DOHH2 (cell line): Measurements from ENCODE around the gene NCAN.

Experiments used
- H3F3A ChIP-seq: fragments of 200-600 bp; sonication (generic), shearing (Covaris generic); 2 replicates; pipeline ENCODE4 v1.6.0; 2016; ENCODE audit warnings: antibody characterized with exemption, mild to moderate bottlenecking; ENCODE audit not compliant: control insufficient read depth, insufficient read depth
- H3K27ac ChIP-seq: fragments of 200-600 bp; sonication (generic); 2 replicates; pipeline ENCODE4 v1.5.1; 2014; ENCODE audit warnings: low read depth, mild to moderate bottlenecking, low read length, moderate library complexity
- H3K27me3 ChIP-seq: fragments of 200-600 bp; sonication (generic); 2 replicates; pipeline ENCODE4 v1.6.1; 2014; ENCODE audit warnings: mild to moderate bottlenecking, low read length, mixed read lengths; ENCODE audit not compliant: control insufficient read depth
- H3K36me3 ChIP-seq: fragments of 200-600 bp; sonication (generic); 2 replicates; pipeline ENCODE4 v1.6.1; 2014; ENCODE audit warnings: mild to moderate bottlenecking, low read length, moderate library complexity, mixed read lengths; ENCODE audit not compliant: control insufficient read depth
- H3K4me1 ChIP-seq: fragments of 200-600 bp; sonication (generic); 2 replicates; pipeline ENCODE4 v1.6.1; 2014; ENCODE audit warnings: mild to moderate bottlenecking, low read length, mixed read lengths; ENCODE audit not compliant: control insufficient read depth
- H3K4me2 ChIP-seq: fragments of 200-600 bp; sonication (generic); 2 replicates; pipeline ENCODE4 v1.6.0; 2014; ENCODE audit warnings: mild to moderate bottlenecking, low read length, moderate library complexity
- H3K4me3 ChIP-seq: fragments of 200-600 bp; sonication (generic); 2 replicates; pipeline ENCODE4 v1.5.1; 2014; ENCODE audit warnings: mild to moderate bottlenecking, low read length, mixed read lengths
- H3K79me2 ChIP-seq: fragments of 200-600 bp; sonication (generic); 2 replicates; pipeline ENCODE4 v1.6.1; 2014; ENCODE audit warnings: mild to moderate bottlenecking, low read length, mixed read lengths; ENCODE audit not compliant: control insufficient read depth
- H3K9me2 ChIP-seq: fragments of 200-600 bp; sonication (generic); replicated peaks from 2 replicates; pipeline ENCODE4 v1.6.1; 2014; ENCODE audit warnings: mild to moderate bottlenecking, low read length, mixed read lengths; ENCODE audit not compliant: control insufficient read depth
- H3K9me3 ChIP-seq: fragments of 200-600 bp; sonication (generic); 2 replicates; pipeline ENCODE4 v1.6.1; 2014; ENCODE audit warnings: antibody characterized with exemption, low read length, mixed read lengths; ENCODE audit not compliant: control insufficient read depth, insufficient read depth
- H4K20me1 ChIP-seq: fragments of 200-600 bp; sonication (generic); 2 replicates; pipeline ENCODE4 v1.6.0; 2014; ENCODE audit warnings: low read depth, mild to moderate bottlenecking, antibody characterized with exemption, low read length, moderate library complexity; ENCODE audit not compliant: control insufficient read depth, insufficient read depth
- CTCF ChIP-seq: fragments of 200-600 bp; sonication (generic); IDR thresholded peaks from one replicate; pipeline ENCODE4 v1.5.1; 2014; ENCODE audit warnings: antibody characterized with exemption, mild to moderate bottlenecking, low read depth, low read length; ENCODE audit not compliant: poor library complexity, severe bottlenecking
- EZH2phosphoT487 ChIP-seq: fragments of 200-600 bp; sonication (generic); IDR thresholded peaks from 2 replicates; pipeline ENCODE4 v1.6.1; 2017; ENCODE audit warnings: borderline replicate concordance, mild to moderate bottlenecking, antibody characterized with exemption, low read length, moderate library complexity, mixed read lengths

The NCAN gene

DNA sequence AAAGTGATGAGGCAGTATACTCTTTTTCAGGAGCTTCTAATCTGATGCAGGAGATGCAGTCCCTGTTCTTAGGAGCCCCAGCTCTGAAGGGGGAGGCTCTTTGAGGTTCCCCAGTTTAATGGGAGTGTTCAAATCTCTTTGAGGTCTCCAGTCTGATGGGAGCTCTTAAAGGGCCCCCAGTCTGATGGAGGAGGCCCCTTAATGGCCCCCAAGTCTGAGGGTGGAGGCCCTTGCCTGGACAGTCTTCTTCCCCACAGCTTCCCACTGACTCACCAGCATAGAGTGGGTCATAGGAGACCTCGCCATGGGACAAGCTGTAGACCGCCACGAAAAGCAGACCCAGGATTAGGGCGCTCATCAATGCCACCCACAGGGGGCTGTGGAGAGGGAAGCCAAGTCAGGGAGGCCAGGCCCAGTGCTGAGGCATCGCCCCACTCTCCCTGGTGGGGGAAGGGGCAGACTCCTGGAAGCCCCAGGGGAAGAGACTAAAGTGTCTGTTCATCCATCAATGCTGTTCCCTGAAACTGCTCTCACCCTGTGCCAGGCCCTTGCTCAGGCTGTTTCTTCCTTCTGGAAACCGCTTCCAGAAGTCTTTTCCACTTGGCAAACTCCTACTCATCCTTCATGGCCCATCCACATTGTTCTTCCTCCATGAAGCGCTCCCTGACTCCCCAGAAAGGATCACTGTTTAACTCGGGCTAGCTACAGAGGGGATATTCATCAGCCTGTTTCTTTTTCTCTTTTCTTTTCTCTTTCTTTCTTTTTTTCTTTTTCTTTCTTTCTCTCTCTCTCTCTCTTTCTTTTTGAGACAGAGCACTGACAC is 59.2 kb downstream of the NCAN start:
- Histone ChIP-seq H4K20me1 (no peaks in the 10 kb centered on the region; the same call in 1 of the 2 replicates), H3K27ac (no peak overlapping the region), H3F3A (no peaks in the 10 kb centered on the region), H3K27me3 (peaks cover 3% of the 10 kb centered on the region; the same call in 1 of the 2 replicates), H3K9me3 (no peaks in the 10 kb centered on the region), H3K4me1 (no peaks in the 10 kb centered on the region), H3K4me2 (no peak overlapping the region), H3K9me2 (no peaks in the 10 kb centered on the region), H3K4me3 (no peak overlapping the region), H3K79me2 (no peaks in the 10 kb centered on the region), H3K36me3 (no peaks in the 10 kb centered on the region; the same call in 1 of the 2 replicates)
- TF ChIP-seq CTCF (no peak), EZH2phosphoT487 (no peak)

- Histone ChIP-seq H3K36me3 (peaks cover 9% of the 10 kb centered on the region), H3K27ac (no peak overlapping the region), H4K20me1 (no peaks in the 10 kb centered on the region; the same call in 1 of the 2 replicates), H3K27me3 (no peaks in the 10 kb centered on the region), H3K4me1 (no peaks in the 10 kb centered on the region), H3K4me3 (no peak overlapping the region), H3K9me2 (no peaks in the 10 kb centered on the region), H3K4me2 (no peak overlapping the region), H3K9me3 (no peaks in the 10 kb centered on the region), H3K79me2 (no peaks in the 10 kb centered on the region), H3F3A (no peaks in the 10 kb centered on the region)
- TF ChIP-seq CTCF, result no peak
- TF ChIP-seq EZH2phosphoT487, result no peak
Observed at GRCh38 chr19:19271828-19272599, 60.3 kb downstream of the NCAN start.

DNA sequence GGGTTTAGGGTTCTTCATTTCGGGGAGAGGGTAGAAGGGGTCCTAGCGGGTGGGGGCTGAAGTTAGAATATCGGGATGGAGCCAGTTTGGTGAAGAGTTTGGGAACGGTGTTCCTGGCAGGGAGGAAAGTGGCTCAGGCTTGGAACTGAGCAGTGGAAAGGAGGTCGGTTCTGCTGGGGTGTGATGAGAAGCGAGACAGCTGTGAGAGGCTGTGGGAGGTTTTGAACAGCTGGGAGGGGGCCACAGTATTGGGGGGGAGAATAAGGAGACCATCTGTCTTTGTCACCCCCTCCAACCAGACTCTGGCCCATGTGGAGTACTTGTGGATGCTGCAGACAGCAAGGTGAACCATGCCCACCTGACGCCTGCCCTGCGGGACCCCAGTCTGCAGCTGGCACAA is 62.4 kb downstream of the NCAN start:
- Histone ChIP-seq H3K79me2 (no peaks in the 10 kb centered on the region), H3K36me3 (peaks cover 20% of the 10 kb centered on the region), H3K4me1 (no peaks in the 10 kb centered on the region), H3K27ac (no peak overlapping the region), H3K4me3 (no peak overlapping the region), H3K9me2 (no peaks in the 10 kb centered on the region), H3K4me2 (no peak overlapping the region), H3K27me3 (no peaks in the 10 kb centered on the region), H3K9me3 (no peaks in the 10 kb centered on the region), H4K20me1 (no peaks in the 10 kb centered on the region; the same call in 1 of the 2 replicates), H3F3A (no peaks in the 10 kb centered on the region)
- TF ChIP-seq EZH2phosphoT487, result no peak
- TF ChIP-seq CTCF, result no peak
